Neural cell (in vitro differentiated cells): ENCODE data around the gene DPEP1. TPM values are rescaled to one million over a fixed set of nuclear protein-coding genes. Genes with fewer than 3 reads are reported as not detected.

ENCODE experiments used
- H2AFZ ChIP-seq: fragments of 200-600, 300-800 bp; sonication (generic), shearing (Covaris generic); 2 replicates; pipeline ENCODE4 v1.6.0; 2014; ENCODE audit warnings: low read depth, mild to moderate bottlenecking, antibody characterized with exemption, low read length, moderate library complexity
- H3F3A ChIP-seq: fragments of 200-600 bp; shearing (Covaris generic); 2 replicates; pipeline ENCODE4 v1.6.1; 2016; ENCODE audit warnings: mild to moderate bottlenecking, moderate library complexity, mixed read lengths, antibody characterized with exemption, low read length; ENCODE audit not compliant: insufficient read depth, poor library complexity, severe bottlenecking
- H3K27ac ChIP-seq: fragments of 200-600, 300-800 bp; sonication (generic), shearing (Covaris generic); 2 replicates; pipeline ENCODE4 v1.5.1; 2014; ENCODE audit warnings: mild to moderate bottlenecking, low read length, moderate library complexity
- H3K27me3 ChIP-seq: fragments of 300-800, 200-600 bp; sonication (generic), shearing (Covaris generic); 2 replicates; pipeline ENCODE4 v1.6.0; 2014; ENCODE audit warnings: mild to moderate bottlenecking, low read depth, low read length, moderate library complexity; ENCODE audit not compliant: insufficient read depth
- H3K36me3 ChIP-seq: fragments of 300-800, 200-600 bp; sonication (generic), shearing (Covaris generic); 2 replicates; pipeline ENCODE4 v1.5.1; 2014; ENCODE audit warnings: mild to moderate bottlenecking, antibody characterized with exemption, low read length, moderate library complexity; ENCODE audit not compliant: insufficient read depth
- H3K4me2 ChIP-seq: fragments of 300-800, 200-600 bp; sonication (generic), shearing (Covaris generic); 2 replicates; pipeline ENCODE4 v1.6.0; 2014; ENCODE audit warnings: mild to moderate bottlenecking, low read length
- H3K4me3 ChIP-seq: fragments of 300-800, 200-600 bp; sonication (generic), shearing (Covaris generic); 2 replicates; pipeline ENCODE4 v1.5.1; 2014; ENCODE audit warnings: mild to moderate bottlenecking, low read length, moderate library complexity
- H3K79me2 ChIP-seq: fragments of 200-600 bp; shearing (Covaris generic); replicated peaks from 2 replicates; pipeline ENCODE4 v1.6.0; 2014; ENCODE audit warnings: mild to moderate bottlenecking, low read length, moderate library complexity; ENCODE audit not compliant: insufficient read depth
- H3K9ac ChIP-seq: fragments of 300-800, 200-600 bp; sonication (generic), shearing (Covaris generic); 2 replicates; pipeline ENCODE4 v1.6.1; 2016; ENCODE audit warnings: mild to moderate bottlenecking, low read length, mixed read lengths
- H3K9me2 ChIP-seq: fragments of 200-600 bp; shearing (Covaris generic); 2 replicates; pipeline ENCODE4 v1.6.1; 2016; ENCODE audit warnings: mild to moderate bottlenecking, low read length, mixed read lengths; ENCODE audit not compliant: insufficient read depth
- H3K9me3 ChIP-seq: fragments of 200-600, 300-800 bp; sonication (generic), shearing (Covaris generic); 2 replicates; pipeline ENCODE4 v1.6.1; 2016; ENCODE audit warnings: mild to moderate bottlenecking, mixed run types, low read length, moderate library complexity, mixed read lengths
- H4K20me1 ChIP-seq: fragments of 200-600 bp; shearing (Covaris generic); 2 replicates; pipeline ENCODE4 v1.6.1; 2016; ENCODE audit warnings: mild to moderate bottlenecking, mixed run types; ENCODE audit not compliant: insufficient read depth
- CTCF ChIP-seq: fragments of 450-650 bp; IDR thresholded peaks from 2 replicates; pipeline ENCODE4 v1.5.1; 2014; ENCODE audit warnings: antibody characterized with exemption, mild to moderate bottlenecking, moderate library complexity; ENCODE audit not compliant: poor library complexity, severe bottlenecking
- EP300 ChIP-seq: fragments of 450-650 bp; conservative IDR thresholded peaks from 2 replicates; pipeline ENCODE4 v1.6.1; 2014; ENCODE audit warnings: antibody characterized with exemption, mild to moderate bottlenecking, moderate library complexity; ENCODE audit not compliant: poor library complexity, severe bottlenecking
- EZH2 ChIP-seq: fragments of 200-600, 300-800 bp; shearing (Covaris generic), sonication (generic); IDR thresholded peaks from 2 replicates; pipeline ENCODE4 v1.6.1; 2014; ENCODE audit warnings: antibody characterized with exemption, low read length, borderline replicate concordance, mild to moderate bottlenecking; ENCODE audit not compliant: insufficient read depth, poor library complexity, severe bottlenecking
- MXI1 ChIP-seq: fragments of 450-650 bp; conservative IDR thresholded peaks from 2 replicates; pipeline ENCODE4 v1.6.1; 2014; ENCODE audit warnings: antibody characterized with exemption, mild to moderate bottlenecking; ENCODE audit not compliant: poor library complexity, severe bottlenecking
- POLR2AphosphoS5 ChIP-seq: IDR thresholded peaks from 2 replicates; pipeline ENCODE4 v1.6.1; 2012
- RAD21 ChIP-seq: fragments of 450-650 bp; conservative IDR thresholded peaks from 2 replicates; pipeline ENCODE4 v1.6.1; 2014; ENCODE audit warnings: antibody characterized with exemption, mild to moderate bottlenecking, moderate library complexity
- SMC3 ChIP-seq: fragments of 450-650 bp; conservative IDR thresholded peaks from 2 replicates; pipeline ENCODE4 v1.6.1; 2014; ENCODE audit warnings: antibody characterized with exemption, mild to moderate bottlenecking, moderate library complexity; ENCODE audit not compliant: poor library complexity
- TAF1 ChIP-seq: IDR thresholded peaks from 2 replicates; pipeline ENCODE4 v1.6.1; 2012; ENCODE audit warnings: low read depth
- polyA plus RNA-seq: library from polyadenylated mRNA; depleted of rRNA; stranded (reverse); fragments of >200 nt; gene quantifications from 2 replicates; pipeline ENCODE4 v1.2.3, GENCODE V29; 2014
- TF ChIP-seq, protein P1 (sequence below): IDR thresholded peaks from 2 replicates; pipeline ENCODE4 v1.6.1; 2012; ENCODE audit warnings: borderline replicate concordance

The DPEP1 gene
- polyA plus RNA-seq, 1 donor from 2014 or later = 0.33 TPM

DNA sequence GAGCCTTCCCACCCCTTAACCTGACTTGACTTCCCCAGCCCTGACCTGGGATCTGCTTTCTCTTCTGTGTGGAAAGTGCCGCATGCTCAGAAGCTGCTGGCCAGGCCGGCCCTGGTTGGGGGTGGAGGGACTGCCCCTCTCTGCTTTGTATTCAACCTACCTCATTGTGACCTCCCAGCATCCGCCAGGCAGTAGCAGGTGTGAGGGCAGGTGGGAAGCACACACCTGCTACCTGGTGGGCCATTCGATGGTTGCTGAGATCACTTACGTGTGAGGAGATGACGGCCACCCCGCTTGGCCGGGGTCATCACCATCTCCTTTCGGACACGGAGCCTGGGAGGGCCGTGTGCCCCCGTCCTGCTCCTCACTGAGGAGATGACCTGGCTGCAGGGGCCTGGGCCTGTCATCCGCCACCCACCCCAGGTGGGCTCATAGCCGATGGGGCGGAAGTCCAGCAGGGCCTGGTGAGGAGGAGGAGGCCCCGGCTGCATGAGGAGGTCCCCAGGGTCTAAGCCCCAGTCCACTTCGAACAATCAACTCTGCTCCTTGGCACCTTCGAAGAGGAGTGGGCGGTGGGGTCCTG, 30.7 kb upstream of the DPEP1 start:
- Histone ChIP-seq H3K36me3 (no peaks in the 10 kb centered on the region), H3K27ac (no peak overlapping the region), H3F3A (no peaks in the 10 kb centered on the region), H2AFZ (no peak overlapping the region), H3K4me3 (no peak overlapping the region), H3K9ac (no peak overlapping the region), H3K9me2 (no peaks in the 10 kb centered on the region), H3K27me3 (no peaks in the 10 kb centered on the region), H3K9me3 (no peaks in the 10 kb centered on the region), H3K4me2 (no peak overlapping the region), H4K20me1 (no peaks in the 10 kb centered on the region), H3K79me2 (no peaks in the 10 kb centered on the region)
- TF ChIP-seq EP300 (no peak), MXI1 (no peak), TAF1 (no peak), SMC3 (no peak), CTCF (no peak), RAD21 (no peak)
- TF ChIP-seq, protein P1, sequence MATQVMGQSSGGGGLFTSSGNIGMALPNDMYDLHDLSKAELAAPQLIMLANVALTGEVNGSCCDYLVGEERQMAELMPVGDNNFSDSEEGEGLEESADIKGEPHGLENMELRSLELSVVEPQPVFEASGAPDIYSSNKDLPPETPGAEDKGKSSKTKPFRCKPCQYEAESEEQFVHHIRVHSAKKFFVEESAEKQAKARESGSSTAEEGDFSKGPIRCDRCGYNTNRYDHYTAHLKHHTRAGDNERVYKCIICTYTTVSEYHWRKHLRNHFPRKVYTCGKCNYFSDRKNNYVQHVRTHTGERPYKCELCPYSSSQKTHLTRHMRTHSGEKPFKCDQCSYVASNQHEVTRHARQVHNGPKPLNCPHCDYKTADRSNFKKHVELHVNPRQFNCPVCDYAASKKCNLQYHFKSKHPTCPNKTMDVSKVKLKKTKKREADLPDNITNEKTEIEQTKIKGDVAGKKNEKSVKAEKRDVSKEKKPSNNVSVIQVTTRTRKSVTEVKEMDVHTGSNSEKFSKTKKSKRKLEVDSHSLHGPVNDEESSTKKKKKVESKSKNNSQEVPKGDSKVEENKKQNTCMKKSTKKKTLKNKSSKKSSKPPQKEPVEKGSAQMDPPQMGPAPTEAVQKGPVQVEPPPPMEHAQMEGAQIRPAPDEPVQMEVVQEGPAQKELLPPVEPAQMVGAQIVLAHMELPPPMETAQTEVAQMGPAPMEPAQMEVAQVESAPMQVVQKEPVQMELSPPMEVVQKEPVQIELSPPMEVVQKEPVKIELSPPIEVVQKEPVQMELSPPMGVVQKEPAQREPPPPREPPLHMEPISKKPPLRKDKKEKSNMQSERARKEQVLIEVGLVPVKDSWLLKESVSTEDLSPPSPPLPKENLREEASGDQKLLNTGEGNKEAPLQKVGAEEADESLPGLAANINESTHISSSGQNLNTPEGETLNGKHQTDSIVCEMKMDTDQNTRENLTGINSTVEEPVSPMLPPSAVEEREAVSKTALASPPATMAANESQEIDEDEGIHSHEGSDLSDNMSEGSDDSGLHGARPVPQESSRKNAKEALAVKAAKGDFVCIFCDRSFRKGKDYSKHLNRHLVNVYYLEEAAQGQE = no peak

- TF ChIP-seq EP300 = no peak
- no peak for TF ChIP-seq POLR2AphosphoS5
- no peak for TF ChIP-seq CTCF
- TF ChIP-seq EZH2 = no peak
- no peak for TF ChIP-seq SMC3
- no peak for TF ChIP-seq TAF1
- TF ChIP-seq, protein P1 = no peak
- TF ChIP-seq RAD21 = no peak
- TF ChIP-seq MXI1 = no peak
- Histone ChIP-seq H4K20me1 (no peaks in the 10 kb centered on the region), H2AFZ (no peak overlapping the region), H3K27me3 (no peaks in the 10 kb centered on the region), H3F3A (no peaks in the 10 kb centered on the region), H3K36me3 (no peaks in the 10 kb centered on the region), H3K4me2 (no peak overlapping the region), H3K9ac (no peak overlapping the region), H3K9me2 (no peaks in the 10 kb centered on the region), H3K4me3 (no peak overlapping the region), H3K27ac (no peak overlapping the region), H3K79me2 (no peaks in the 10 kb centered on the region), H3K9me3 (no peaks in the 10 kb centered on the region)
Measured at GRCh38 chr16:89583197-89583894, 30.1 kb upstream of the DPEP1 start.
